SK-N-SH (cell line): Measurements from ENCODE around the gene KCNAB1. TPM values are rescaled to one million over a fixed set of nuclear protein-coding genes. Genes with fewer than 3 reads are reported as not detected.

ENCODE experiments used
- CTCF ChIA-PET: fragments of 300-600, 350-600 bp; formaldehyde crosslinking; extraction: SDS; loops from one replicate; lab custom pipeline; 2021; lab: Yijun Ruan, JAX
- POLR2A ChIA-PET: fragments of 350-600 bp; sonication (Branson Sonifier 250); formaldehyde crosslinking; extraction: SDS; loops from one replicate; lab custom pipeline; 2020; ENCODE audit warnings: antibody characterized with exemption, inconsistent platforms; lab: Yijun Ruan, JAX
- DNase-seq: peaks from one replicate; pipeline ENCODE4 v3.0.0; 2012
- H2AFZ ChIP-seq: fragments of 200-600 bp; sonication (generic); 2 replicates; pipeline ENCODE4 v1.8.1; 2016; ENCODE audit warnings: antibody characterized with exemption, mild to moderate bottlenecking, low read depth
- H3F3A ChIP-seq: fragments of 200-600 bp; sonication (generic); replicated peaks from 2 replicates; pipeline ENCODE3; 2016; ENCODE audit warnings: antibody characterized with exemption, mild to moderate bottlenecking; ENCODE audit not compliant: insufficient read depth
- H3K27ac ChIP-seq, 2 experiments: fragments of 200-500 bp in 1 of 2; fragments of 200-600 bp in 1 of 2; sonication (Bioruptor generic) in 1 of 2; sonication (generic), shearing (Covaris generic) in 1 of 2; 2 replicates each; pipeline versions ENCODE4 v1.5.1 to v1.6.1; 2014 to 2016; ENCODE audit warnings: low read depth in 2 of 2, inconsistent platforms in 1 of 2, low read length in 1 of 2, mild to moderate bottlenecking in 1 of 2, mixed read lengths in 1 of 2
- H3K27me3 ChIP-seq: fragments of 200-600 bp; sonication (generic), shearing (Covaris generic); 2 replicates; pipeline ENCODE4 v1.6.1; 2016; ENCODE audit warnings: mixed run types; ENCODE audit not compliant: insufficient read depth
- H3K36me3 ChIP-seq, 2 experiments: fragments of 200-500 bp in 1 of 2; fragments of 200-600 bp in 1 of 2; sonication (Bioruptor generic) in 1 of 2; sonication (generic) in 1 of 2; replicated peaks in 1 of 2; 2 replicates each; pipeline versions ENCODE3 to v1.5.1; 2014 to 2016; ENCODE audit warnings: low read length in 1 of 2, mild to moderate bottlenecking in 1 of 2; ENCODE audit not compliant: insufficient read depth in 2 of 2, control insufficient read depth in 1 of 2
- H3K4me1 ChIP-seq, 2 experiments: fragments of 200-500 bp in 1 of 2; fragments of 200-600 bp in 1 of 2; sonication (Bioruptor generic) in 1 of 2; sonication (generic), shearing (Covaris generic) in 1 of 2; 2 replicates each; pipeline versions ENCODE4 v1.5.1 to v1.6.1; 2014 to 2016; ENCODE audit warnings: low read depth in 1 of 2, low read length in 1 of 2, mixed run types in 1 of 2; ENCODE audit not compliant: insufficient read depth in 2 of 2, control insufficient read depth in 1 of 2
- H3K4me2 ChIP-seq: fragments of 200-600 bp; sonication (generic), shearing (Covaris generic); 2 replicates; pipeline ENCODE4 v1.6.1; 2017; ENCODE audit warnings: mixed run types
- H3K4me3 ChIP-seq, 2 experiments: fragments of 200-500 bp in 1 of 2; fragments of 200-600 bp in 1 of 2; sonication (Bioruptor generic) in 1 of 2; sonication (generic), shearing (Covaris generic) in 1 of 2; 2 replicates each; pipeline versions ENCODE4 v1.5.1 to v1.8.1; 2014 to 2016; ENCODE audit warnings: low read depth in 2 of 2, inconsistent platforms in 1 of 2, low read length in 1 of 2, mild to moderate bottlenecking in 1 of 2, mixed read lengths in 1 of 2, moderate library complexity in 1 of 2
- H3K79me2 ChIP-seq: fragments of 200-600 bp; sonication (generic); 2 replicates; pipeline ENCODE4 v1.8.1; 2017; ENCODE audit warnings: mild to moderate bottlenecking; ENCODE audit not compliant: insufficient read depth
- H3K9ac ChIP-seq: fragments of 200-600 bp; sonication (generic); 2 replicates; pipeline ENCODE4 v1.6.1; 2017; ENCODE audit warnings: mixed run types
- H3K9me2 ChIP-seq: fragments of 200-600 bp; sonication (generic); 2 replicates; pipeline ENCODE4 v1.6.1; 2017; ENCODE audit warnings: mixed run types
- H3K9me3 ChIP-seq: fragments of 200-600 bp; sonication (generic); 2 replicates; pipeline ENCODE4 v1.6.1; 2017; ENCODE audit warnings: mixed run types, mild to moderate bottlenecking, moderate library complexity
- H4K20me1 ChIP-seq: fragments of 200-600 bp; sonication (generic); 2 replicates; pipeline ENCODE4 v1.6.1; 2017; ENCODE audit warnings: mild to moderate bottlenecking, mixed run types; ENCODE audit not compliant: insufficient read depth
- CHD2 ChIP-seq: fragments of 150-350 bp; IDR thresholded peaks from 2 replicates; pipeline ENCODE4 v1.6.1; 2018; ENCODE audit warnings: low read length; ENCODE audit not compliant: partially characterized antibody
- EP300 ChIP-seq, 2 experiments: IDR thresholded peaks; 2 replicates each; pipeline versions ENCODE4 v1.4.0 to v1.6.1; 2012; ENCODE audit warnings: borderline replicate concordance in 1 of 2, low read depth in 1 of 2, low read length in 1 of 2
- FOSL2 ChIP-seq: IDR thresholded peaks from 2 replicates; pipeline ENCODE4 v1.4.0; 2012; ENCODE audit warnings: low read depth, mild to moderate bottlenecking, moderate library complexity, borderline replicate concordance
- FOXJ3 ChIP-seq: sonication (generic); formaldehyde crosslinking; IDR thresholded peaks from 2 replicates; pipeline ENCODE4 v1.5.1; 2020; ENCODE audit warnings: mild to moderate bottlenecking, missing genetic modification reagents
- JUND ChIP-seq: IDR thresholded peaks from 2 replicates; pipeline ENCODE4 v1.4.0; 2012
- MAX ChIP-seq: IDR thresholded peaks from 2 replicates; pipeline ENCODE4 v1.4.0; 2012; ENCODE audit warnings: low read depth
- NFIC ChIP-seq: IDR thresholded peaks from 2 replicates; pipeline ENCODE4 v1.4.0; 2012; ENCODE audit warnings: borderline replicate concordance
- NRF1 ChIP-seq: IDR thresholded peaks from 2 replicates; pipeline ENCODE4 v1.6.1; 2012; ENCODE audit warnings: low read depth, mild to moderate bottlenecking, low read length
- PBX3 ChIP-seq: IDR thresholded peaks from 2 replicates; pipeline ENCODE4; 2012
- POLR2AphosphoS5 ChIP-seq: IDR thresholded peaks from 2 replicates; pipeline ENCODE4 v1.6.1; 2012; ENCODE audit warnings: low read depth, low read length
- RCOR1 ChIP-seq: fragments of 150-350 bp; IDR thresholded peaks from 2 replicates; pipeline ENCODE4 v1.6.1; 2017; ENCODE audit warnings: antibody characterized with exemption, low read length
- REST ChIP-seq: IDR thresholded peaks from 2 replicates; pipeline ENCODE4 v1.6.1; 2012; ENCODE audit warnings: mild to moderate bottlenecking, low read depth, low read length, moderate library complexity
- RFX5 ChIP-seq: IDR thresholded peaks from 2 replicates; pipeline ENCODE4 v1.6.1; 2012; ENCODE audit warnings: mild to moderate bottlenecking, improper control_type of control experiment, low read length
- SIN3A ChIP-seq: IDR thresholded peaks from 2 replicates; pipeline ENCODE4 v1.6.1; 2012; ENCODE audit warnings: low read depth, mild to moderate bottlenecking, low read length, moderate library complexity, borderline replicate concordance
- SMC3 ChIP-seq: IDR thresholded peaks from 2 replicates; pipeline ENCODE4 v1.6.1; 2012; ENCODE audit warnings: low read depth, low read length, improper control_type of control experiment
- TAF1 ChIP-seq: IDR thresholded peaks from 2 replicates; pipeline ENCODE4 v1.6.1; 2012; ENCODE audit warnings: low read depth, mild to moderate bottlenecking, low read length, moderate library complexity, borderline replicate concordance
- TEAD4 ChIP-seq: IDR thresholded peaks from 2 replicates; pipeline ENCODE4 v1.4.0; 2012; ENCODE audit warnings: mild to moderate bottlenecking, borderline replicate concordance; ENCODE audit not compliant: insufficient read depth
- ZBTB33 ChIP-seq: IDR thresholded peaks from 2 replicates; pipeline ENCODE4 v1.4.0; 2012; ENCODE audit warnings: low read depth, borderline replicate concordance
- WGBS: methylation state at CpG from one replicate; pipeline ENCODE4 v1.1.6; 2017; ENCODE audit warnings: low lambda C conversion rate; 5-methylcytosine and 5-hydroxymethylcytosine counted together
- polyA plus RNA-seq, 3 experiments: library from polyadenylated mRNA; depleted of rRNA; stranded (reverse); fragments of >200 nt; gene quantifications; 2 replicates each; pipeline ENCODE4 v1.2.3, GENCODE V29; 2012

The KCNAB1 gene
- polyA plus RNA-seq, 1 of the 3 experiments (the other 2 are of a cell fraction): 82.1 TPM

- no peaks in the 10 kb centered on the region for H4K20me1 ChIP-seq
- H2AFZ ChIP-seq: no peak overlapping the region
- H3K27me3 ChIP-seq: no peaks in the 10 kb centered on the region
- H3K4me2 ChIP-seq: no peak overlapping the region
- no peak for TF ChIP-seq NFIC
- TF ChIP-seq PBX3: no peak
- no peak for TF ChIP-seq FOXJ3 (CRISPR knock-in tag)
- TF ChIP-seq MAX: no peak
- TF ChIP-seq SMC3: no peak
- no peak for TF ChIP-seq SIN3A
- TF ChIP-seq JUND: no peak
- TF ChIP-seq, all 33 proteins: peak for 0
- peaks cover 18% of the 10 kb centered on the region for H3F3A ChIP-seq
- H3K9ac ChIP-seq: no peak overlapping the region
- no peak overlapping the region for H3K27ac ChIP-seq
- peaks cover 60 to 76% of the 10 kb centered on the region in 2 experiments for H3K36me3 ChIP-seq
- H3K79me2 ChIP-seq: no peaks in the 10 kb centered on the region; the same call in 1 of the 2 replicates
- H3K9me2 ChIP-seq: no peaks in the 10 kb centered on the region
- CTCF ChIA-PET: interaction anchor here (1.9 to 2.8 kb wide), 3 partner anchors 9 to 11 kb away, joined by 5 to 12 read pairs (median 8); no protein-coding TSS in a partner anchor
- DNase-seq: no peak
- POLR2A ChIA-PET: no interaction called here
- peaks cover 7% of the 10 kb centered on the region in 2 experiments; a peak in 3 of 4 replicates for H3K4me1 ChIP-seq
- H3K9me3 ChIP-seq: no peaks in the 10 kb centered on the region
- H3K4me3 ChIP-seq: no peak overlapping the region
Measured at GRCh38 chr3:156518726-156519125, 398.3 kb downstream of the KCNAB1 start.

GRCh38 chr3:156519758-156520162, 399.4 kb downstream of the KCNAB1 start:
- Histone ChIP-seq H4K20me1 (no peaks in the 10 kb centered on the region), H2AFZ (no peak overlapping the region), H3K27ac (no peak overlapping the region), H3K9ac (no peak overlapping the region), H3K9me3 (no peaks in the 10 kb centered on the region), H3K36me3 (peaks cover 58 to 79% of the 10 kb centered on the region in 2 experiments), H3K27me3 (no peaks in the 10 kb centered on the region), H3K4me3 (no peak overlapping the region), H3K9me2 (no peaks in the 10 kb centered on the region), H3K4me2 (no peak overlapping the region), H3F3A (peaks cover 18% of the 10 kb centered on the region), H3K79me2 (no peaks in the 10 kb centered on the region; the same call in 1 of the 2 replicates), H3K4me1 (peaks cover 7% of the 10 kb centered on the region in 2 experiments; a peak in 3 of 4 replicates)
- WGBS: 100% methylated on average over 1 of the region's 1 CpG
- POLR2A ChIA-PET: no interaction called here
- CTCF ChIA-PET: interaction anchor here (0.6 to 2.7 kb wide), 7 partner anchors 9 to 618 kb away, joined by 3 to 12 read pairs (median 3); no protein-coding TSS in a partner anchor
- no peak for DNase-seq
- TF ChIP-seq JUND (no peak), SIN3A (no peak), CHD2 (no peak), ZBTB33 (no peak), TAF1 (no peak), NRF1 (no peak), FOSL2 (no peak), REST (no peak), RFX5 (no peak), EP300 (IDR thresholded peaks at IDR 0.05; ENCODE audit: borderline replicate concordance in 1 of 2, low read depth in 1 of 2, low read length in 1 of 2) (no peak), TEAD4 (no peak), POLR2AphosphoS5 (no peak), RCOR1 (no peak), PBX3 (no peak)
